Measurements from ENCODE around the gene CCDC88C. TPM values are rescaled to one million over a fixed set of nuclear protein-coding genes. Genes with fewer than 3 reads are reported as not detected.

CCDC88C gene
- total RNA-seq, 2 donors from 2014 or later, result 32.5 to 54.4 TPM

- intact Hi-C loops (cut with DNase I), result no loop called here
- Histone ChIP-seq H3K9me3 (no peaks in the 10 kb centered on the region), H3K36me3 (no peaks in the 10 kb centered on the region), H3K27ac (peak overlapping the region; percentile 60 to 61), H3K4me1 (replicated peaks) (peaks cover 9% of the 10 kb centered on the region), H3K4me3 (no peak overlapping the region), H3K27me3 (replicated peaks; ENCODE audit: insufficient read depth) (no peaks in the 10 kb centered on the region)
- TF ChIP-seq POLR2A (IDR thresholded peaks at IDR 0.05) (no peak), POLR2AphosphoS5 (IDR thresholded peaks at IDR 0.05) (peak; percentile 53)
- TF ChIP-seq, protein P1, sequence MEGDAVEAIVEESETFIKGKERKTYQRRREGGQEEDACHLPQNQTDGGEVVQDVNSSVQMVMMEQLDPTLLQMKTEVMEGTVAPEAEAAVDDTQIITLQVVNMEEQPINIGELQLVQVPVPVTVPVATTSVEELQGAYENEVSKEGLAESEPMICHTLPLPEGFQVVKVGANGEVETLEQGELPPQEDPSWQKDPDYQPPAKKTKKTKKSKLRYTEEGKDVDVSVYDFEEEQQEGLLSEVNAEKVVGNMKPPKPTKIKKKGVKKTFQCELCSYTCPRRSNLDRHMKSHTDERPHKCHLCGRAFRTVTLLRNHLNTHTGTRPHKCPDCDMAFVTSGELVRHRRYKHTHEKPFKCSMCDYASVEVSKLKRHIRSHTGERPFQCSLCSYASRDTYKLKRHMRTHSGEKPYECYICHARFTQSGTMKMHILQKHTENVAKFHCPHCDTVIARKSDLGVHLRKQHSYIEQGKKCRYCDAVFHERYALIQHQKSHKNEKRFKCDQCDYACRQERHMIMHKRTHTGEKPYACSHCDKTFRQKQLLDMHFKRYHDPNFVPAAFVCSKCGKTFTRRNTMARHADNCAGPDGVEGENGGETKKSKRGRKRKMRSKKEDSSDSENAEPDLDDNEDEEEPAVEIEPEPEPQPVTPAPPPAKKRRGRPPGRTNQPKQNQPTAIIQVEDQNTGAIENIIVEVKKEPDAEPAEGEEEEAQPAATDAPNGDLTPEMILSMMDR (IDR thresholded peaks at IDR 0.05), result peak in 2 of 4 experiments; percentile 21 to 31
- peak; percentile 65 for DNase-seq (ENCODE audit: low spot score)
- 32% methylated on average over 19 of the region's 19 CpGs for WGBS
Observed at GRCh38 chr14:91387169-91387835, 30.3 kb downstream of the CCDC88C start.

- Histone ChIP-seq H3K36me3 (no peaks in the 10 kb centered on the region), H3K9me3 (no peaks in the 10 kb centered on the region), H3K27ac (no peak overlapping the region), H3K27me3 (replicated peaks; ENCODE audit: insufficient read depth) (no peaks in the 10 kb centered on the region), H3K4me1 (replicated peaks) (peaks cover 10% of the 10 kb centered on the region), H3K4me3 (no peak overlapping the region)
- intact Hi-C loops (cut with DNase I), result no loop called here
- no peak for DNase-seq (ENCODE audit: low spot score)
- TF ChIP-seq POLR2A (IDR thresholded peaks at IDR 0.05) (no peak), POLR2AphosphoS5 (IDR thresholded peaks at IDR 0.05) (no peak)
- TF ChIP-seq, protein P1 (IDR thresholded peaks at IDR 0.05), result no peak
Observed at GRCh38 chr14:91385697-91386096, 31.9 kb downstream of the CCDC88C start.

GRCh38 chr14:91385224-91385623, 32.4 kb downstream of the CCDC88C start:
- WGBS, result 89% methylated on average over 9 of the region's 9 CpGs
- Histone ChIP-seq H3K27ac (no peak overlapping the region), H3K27me3 (replicated peaks; ENCODE audit: insufficient read depth) (no peaks in the 10 kb centered on the region), H3K4me1 (replicated peaks) (peaks cover 15% of the 10 kb centered on the region), H3K4me3 (no peak overlapping the region), H3K36me3 (no peaks in the 10 kb centered on the region), H3K9me3 (no peaks in the 10 kb centered on the region)
- TF ChIP-seq POLR2AphosphoS5 (IDR thresholded peaks at IDR 0.05) (no peak), POLR2A (IDR thresholded peaks at IDR 0.05) (no peak)
- TF ChIP-seq, protein P1 (IDR thresholded peaks at IDR 0.05), result no peak
- intact Hi-C loops (cut with DNase I), result no loop called here
- no peak for DNase-seq (ENCODE audit: low spot score)

DNA sequence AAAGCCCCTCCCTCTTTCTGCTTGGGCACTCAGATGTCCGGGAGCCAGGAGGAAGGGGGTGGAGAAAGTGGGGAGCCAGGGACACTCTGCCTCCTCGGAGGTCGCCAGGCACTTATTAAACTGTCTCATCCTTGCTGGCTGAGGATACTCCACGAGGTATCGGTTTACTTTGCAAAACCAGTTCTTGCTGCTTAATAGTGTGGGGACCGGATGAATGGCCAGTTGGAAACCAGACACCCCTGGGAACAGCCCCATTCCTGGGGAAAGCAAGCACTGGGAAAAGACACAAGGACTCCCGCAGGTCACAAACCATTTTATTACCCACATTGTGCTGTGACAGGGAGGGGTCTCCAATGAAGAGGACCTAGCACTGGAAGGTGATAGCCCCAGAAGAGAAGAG, 34.2 kb downstream of the CCDC88C start:
- TF ChIP-seq POLR2A (IDR thresholded peaks at IDR 0.05) (peak; percentile 26), POLR2AphosphoS5 (IDR thresholded peaks at IDR 0.05) (peak; percentile 88)
- TF ChIP-seq, protein P1 (IDR thresholded peaks at IDR 0.05), result no peak
- Histone ChIP-seq H3K4me1 (replicated peaks) (peaks cover 29% of the 10 kb centered on the region), H3K36me3 (no peaks in the 10 kb centered on the region), H3K4me3 (no peak overlapping the region), H3K27ac (peak overlapping the region; percentile 82 to 88), H3K27me3 (replicated peaks; ENCODE audit: insufficient read depth) (no peaks in the 10 kb centered on the region), H3K9me3 (no peaks in the 10 kb centered on the region)
- WGBS, result 15% methylated on average over 7 of the region's 7 CpGs
- intact Hi-C loops (cut with DNase I), result no loop called here
- DNase-seq (ENCODE audit: low spot score), result peak; percentile 86

All from prostate gland (tissue), 2 donors.